GM23248 (cell line): Measurements from ENCODE around the gene INS.

Source experiments
- EZH2 ChIP-seq: fragments of 200-600 bp; sonication (generic); IDR thresholded peaks from 2 replicates; pipeline ENCODE4 v1.6.1; 2018; ENCODE audit warnings: antibody characterized with exemption, mild to moderate bottlenecking; ENCODE audit not compliant: insufficient read depth, poor library complexity, severe bottlenecking
- EZH2phosphoT487 ChIP-seq: fragments of 200-600 bp; sonication (generic); IDR thresholded peaks from 2 replicates; pipeline ENCODE4 v1.6.1; 2018; ENCODE audit warnings: antibody characterized with exemption, moderate library complexity, mild to moderate bottlenecking, low read depth; ENCODE audit not compliant: insufficient read depth

- TF ChIP-seq EZH2 (no peak), EZH2phosphoT487 (no peak)
Measured at GRCh38 chr11:2136209-2136951, 24.6 kb downstream of the INS start.
